ENCODE results near the gene PRR23E.

The PRR23E gene

DNA sequence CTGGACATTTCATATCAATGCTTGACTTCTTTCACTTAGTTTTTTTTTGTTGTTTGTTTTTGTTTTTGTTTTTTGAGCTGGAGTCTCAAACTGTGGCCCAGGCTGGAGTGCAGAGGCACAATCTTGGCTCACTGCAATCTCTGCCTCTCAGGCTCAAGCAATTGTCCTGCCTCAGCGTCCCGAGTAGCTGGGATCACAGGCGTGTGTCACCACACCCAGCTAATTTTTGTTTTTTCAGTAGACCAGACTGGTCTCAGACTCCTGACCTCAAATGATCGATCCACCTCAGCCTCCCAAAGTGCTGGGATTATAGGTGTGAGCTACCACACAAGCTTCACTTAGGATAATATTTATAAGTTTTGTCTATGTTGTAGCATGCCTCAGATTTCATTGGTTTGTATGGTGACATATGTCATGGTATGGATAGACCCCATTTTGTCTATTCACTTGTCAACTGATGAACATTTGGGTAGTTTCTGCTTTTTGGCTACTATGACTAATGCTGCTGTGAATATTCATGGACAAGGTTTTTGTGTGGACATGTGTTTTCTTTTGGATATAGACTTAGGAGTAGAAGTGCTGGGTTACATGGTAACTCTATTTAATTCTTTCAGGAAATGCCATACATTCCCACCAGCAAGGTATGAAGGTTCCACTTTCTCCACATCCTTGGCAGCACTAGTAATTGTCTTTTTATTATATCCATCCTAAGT, 6.8 kb upstream of the PRR23E start:
- DNase-seq, result no peak

DNA sequence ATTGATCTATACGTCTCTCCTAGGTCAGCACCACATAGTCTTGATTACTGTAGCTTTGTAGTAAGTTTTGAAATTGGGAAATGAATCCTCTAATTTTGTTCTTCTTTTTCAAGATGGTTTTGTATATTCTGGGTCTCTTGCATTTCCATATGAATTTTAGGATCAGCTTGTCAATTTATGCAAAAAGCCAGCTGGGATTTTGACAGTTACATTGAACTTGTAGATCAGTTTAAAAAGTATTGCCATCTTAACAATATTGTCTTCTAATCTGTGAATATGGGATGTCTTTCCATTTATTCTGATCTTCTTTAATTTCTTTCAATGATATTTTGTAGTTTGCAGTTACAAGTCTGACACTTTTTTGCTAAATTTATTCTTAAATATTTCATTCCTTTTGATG, 5.6 kb upstream of the PRR23E start:
- no peak for DNase-seq

DNA sequence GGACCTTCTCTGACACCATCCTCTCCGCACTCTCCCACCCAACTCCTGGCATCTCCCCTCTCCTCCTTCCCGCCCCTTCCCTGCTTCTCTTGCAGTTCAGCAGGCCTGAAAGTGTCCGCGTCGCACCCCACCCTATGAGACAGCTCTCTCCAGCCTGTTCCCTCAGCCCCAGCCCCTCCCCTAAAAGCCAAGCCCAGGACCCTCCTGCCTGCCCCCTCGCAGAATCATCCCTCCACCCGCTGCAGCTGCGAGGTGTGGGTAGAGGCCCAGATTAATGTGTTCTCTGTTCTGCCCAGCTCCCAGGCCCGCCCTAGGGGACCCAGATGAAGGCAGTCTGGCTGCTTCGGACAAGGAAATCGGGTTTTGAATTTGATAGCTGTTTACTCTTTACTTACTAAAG, 410 bp downstream of the PRR23E start:
- DNase-seq, result no peak

DNA sequence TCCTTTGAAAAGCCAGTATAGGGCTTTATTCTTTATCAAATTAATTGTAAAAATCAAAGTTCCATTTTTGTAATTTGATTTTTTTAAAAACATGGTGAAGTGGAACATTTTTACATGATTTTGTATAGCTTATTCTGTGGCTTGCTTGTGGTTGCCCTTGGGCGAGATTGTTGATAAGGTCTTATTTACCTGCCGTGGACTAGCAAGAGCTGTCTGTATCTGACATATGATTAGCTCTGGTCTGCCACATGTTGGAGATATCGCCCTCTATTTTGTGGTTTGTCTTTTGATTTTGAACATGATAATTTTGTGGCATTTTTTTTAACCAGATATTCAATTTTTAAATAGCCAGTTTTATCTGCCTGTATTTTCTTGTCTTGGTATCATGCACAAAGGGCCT, 844 bp downstream of the PRR23E start:
- no peak for DNase-seq

DNA sequence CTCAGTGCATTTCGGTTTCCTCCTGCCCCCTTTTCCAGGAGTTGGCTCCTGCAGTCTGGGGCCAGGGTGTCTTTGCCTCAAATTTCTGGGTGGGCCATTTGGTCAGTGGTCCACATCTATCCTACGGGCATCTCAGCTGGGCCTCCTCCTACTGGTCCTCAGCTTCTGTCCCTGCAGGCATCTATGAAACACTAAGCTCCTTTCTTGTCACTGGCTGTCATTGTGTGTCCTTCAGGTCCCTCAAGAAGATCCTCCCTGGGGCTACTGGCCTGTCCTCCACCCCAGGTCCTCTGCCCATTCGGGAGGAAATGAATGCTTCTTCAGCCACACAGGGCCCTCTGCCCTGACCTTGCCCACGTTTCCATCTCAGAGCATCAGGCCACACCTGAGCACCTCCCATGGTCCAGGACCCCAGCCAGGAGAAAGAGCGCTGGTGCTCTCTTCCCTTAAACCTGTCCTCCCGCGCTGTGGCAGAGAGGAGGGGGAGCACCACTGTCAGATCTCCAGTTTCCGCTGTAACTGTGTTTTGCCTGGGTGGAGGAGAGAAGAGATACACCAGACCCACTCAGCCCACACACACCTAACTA, 1.8 kb downstream of the PRR23E start:
- DNase-seq, result no peak

DNA sequence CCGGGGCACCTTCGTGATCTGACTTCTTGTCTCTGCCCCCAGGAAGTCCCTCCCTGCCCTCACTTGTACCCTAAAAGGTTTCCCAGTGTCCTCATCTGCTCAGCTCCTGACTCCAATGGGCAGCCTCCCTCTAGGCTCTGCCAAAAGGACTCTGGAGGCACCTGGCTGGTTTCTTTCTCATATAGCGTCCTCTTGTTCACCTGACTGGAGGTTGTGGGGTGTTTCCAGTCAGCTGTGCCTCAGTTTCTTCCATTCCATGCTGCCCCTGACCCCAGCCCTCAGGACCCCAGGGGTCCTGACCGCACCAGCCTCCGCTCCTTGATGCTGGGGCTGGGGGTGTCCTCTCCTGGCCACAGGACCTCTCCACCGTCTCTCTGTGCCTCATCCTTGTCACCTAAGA, 2.5 kb downstream of the PRR23E start:
- DNase-seq, result no peak

DNA sequence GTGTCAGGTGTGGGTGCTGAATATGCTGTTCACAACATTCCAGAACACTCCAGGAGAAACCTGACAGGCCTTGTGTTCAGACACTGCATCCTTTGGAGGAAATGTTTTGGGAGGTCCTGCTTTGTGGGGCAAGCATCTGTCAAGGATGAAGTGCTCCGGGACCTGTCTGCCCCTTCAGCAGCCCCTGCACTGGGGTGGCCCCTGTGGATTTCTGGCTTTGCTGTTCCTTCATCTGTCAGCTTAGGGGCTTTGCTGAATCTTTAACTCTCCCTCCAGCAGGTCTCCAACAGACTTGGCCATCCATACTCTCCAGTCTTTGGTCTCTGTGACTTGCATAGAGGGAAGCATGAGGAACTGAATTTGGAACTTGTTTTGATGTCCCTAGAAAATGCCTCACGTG, 3.1 kb downstream of the PRR23E start:
- DNase-seq, result no peak

DNA sequence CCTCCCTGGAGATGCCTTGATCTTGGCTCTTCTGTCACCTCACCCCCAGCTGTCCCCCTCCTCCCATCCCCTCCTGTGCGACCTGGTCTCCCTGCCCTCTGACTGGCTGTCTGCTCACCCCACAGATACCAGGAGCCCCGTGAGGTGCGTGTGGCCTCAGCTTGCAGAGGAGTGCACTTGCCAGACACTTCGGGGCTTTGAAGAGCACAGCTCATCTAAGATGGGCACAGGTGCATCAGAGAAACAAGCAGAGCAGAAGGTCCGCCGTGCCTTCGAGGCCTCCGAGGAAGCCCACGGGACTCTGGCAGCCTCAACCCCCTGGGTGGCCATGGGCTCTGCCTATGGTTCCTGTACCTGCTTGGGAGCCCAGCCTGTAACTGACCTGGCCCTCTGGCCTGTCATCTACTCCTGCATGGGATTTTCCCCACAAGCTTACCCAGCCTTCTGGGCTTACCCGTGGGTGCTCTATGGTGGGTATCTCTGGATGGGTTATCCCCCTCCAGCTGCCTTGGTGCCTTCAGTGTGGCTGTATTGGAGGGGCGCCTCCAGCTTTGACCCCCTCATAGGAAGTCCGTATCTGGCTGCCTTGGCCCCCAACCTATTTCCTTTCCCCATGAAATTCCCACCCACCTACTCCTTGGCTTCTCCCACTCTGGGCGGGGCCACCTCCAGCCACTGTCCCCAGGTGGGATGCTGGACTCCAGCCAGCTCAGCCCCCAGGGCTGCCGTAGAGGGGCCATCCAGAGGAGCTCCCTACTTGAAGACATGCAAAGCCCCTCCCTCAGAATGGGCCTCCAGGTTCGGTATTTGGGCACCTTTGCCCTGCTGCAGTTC, 3.8 kb downstream of the PRR23E start:
- no peak for DNase-seq

DNA sequence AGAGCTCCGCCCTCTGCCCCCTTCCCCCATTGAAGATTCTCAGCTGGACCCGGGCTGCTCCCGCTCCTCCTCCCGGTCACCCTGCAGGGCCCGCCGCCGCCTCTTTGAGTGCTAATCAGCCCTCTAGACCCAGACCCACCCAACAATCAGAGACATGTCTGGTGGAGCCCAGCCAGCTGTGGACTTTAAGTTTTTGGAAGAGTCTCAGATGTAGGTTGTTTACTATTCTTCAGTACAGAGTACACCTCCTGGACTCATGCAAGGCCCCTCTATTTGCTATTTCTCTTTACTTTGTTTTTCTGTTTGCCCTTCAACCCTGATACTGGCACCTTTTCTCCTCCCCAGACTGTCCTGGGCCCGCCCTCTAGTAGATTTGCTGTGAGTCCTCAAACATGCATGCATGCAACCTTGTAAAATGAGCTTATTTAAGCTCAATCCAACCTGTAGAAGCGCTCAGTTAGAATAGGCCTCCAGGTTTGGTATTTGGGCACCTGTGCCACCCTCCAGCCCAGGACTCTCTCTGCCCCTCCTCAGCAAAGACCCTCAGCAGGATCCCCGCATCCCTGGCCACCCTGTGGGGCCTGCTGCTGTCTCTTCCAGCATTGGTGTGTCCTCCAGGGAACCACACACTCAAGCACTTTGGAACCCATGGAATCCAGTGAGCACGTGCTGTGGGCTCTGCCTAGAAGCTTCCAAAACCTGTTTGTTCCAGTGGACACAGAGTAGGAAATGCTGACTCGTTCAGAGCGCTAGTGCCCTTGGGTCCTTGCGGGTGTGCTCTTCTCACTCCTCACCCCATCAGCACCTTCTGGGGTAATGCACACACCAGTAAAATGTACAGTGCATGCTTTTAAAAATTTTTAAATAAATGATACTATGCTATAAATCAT, 4.6 kb downstream of the PRR23E start:
- DNase-seq, result no peak

DNA sequence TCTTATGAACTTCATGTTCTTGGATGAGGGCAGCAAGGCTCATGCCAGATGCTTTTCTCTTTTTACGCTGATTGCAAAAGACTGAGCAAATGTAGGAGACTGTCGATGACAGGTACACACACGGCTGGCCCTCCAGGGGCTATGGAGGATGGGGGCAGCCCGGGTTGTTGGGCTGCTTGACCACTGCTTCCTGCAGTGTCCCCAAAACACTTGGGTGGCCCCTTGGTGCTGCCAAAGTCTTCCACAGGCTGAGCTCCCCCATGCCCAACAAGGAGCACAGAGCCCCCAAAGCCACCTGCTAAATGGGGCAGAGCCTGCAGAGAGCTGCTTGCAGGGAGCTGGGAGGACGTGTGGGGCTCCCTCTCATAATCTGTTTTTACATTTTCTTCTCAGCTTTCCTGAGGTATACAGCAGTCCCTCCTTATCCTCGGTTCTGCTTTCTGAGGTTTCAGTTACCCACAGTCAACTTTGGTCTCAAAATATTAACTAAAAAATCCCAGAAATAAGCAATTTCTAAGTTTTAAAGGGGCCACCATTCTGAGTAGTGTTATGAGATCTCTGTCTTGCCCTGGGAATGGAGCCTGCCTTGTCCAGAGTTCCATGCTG, 7.3 kb downstream of the PRR23E start:
- DNase-seq, result no peak

DNA sequence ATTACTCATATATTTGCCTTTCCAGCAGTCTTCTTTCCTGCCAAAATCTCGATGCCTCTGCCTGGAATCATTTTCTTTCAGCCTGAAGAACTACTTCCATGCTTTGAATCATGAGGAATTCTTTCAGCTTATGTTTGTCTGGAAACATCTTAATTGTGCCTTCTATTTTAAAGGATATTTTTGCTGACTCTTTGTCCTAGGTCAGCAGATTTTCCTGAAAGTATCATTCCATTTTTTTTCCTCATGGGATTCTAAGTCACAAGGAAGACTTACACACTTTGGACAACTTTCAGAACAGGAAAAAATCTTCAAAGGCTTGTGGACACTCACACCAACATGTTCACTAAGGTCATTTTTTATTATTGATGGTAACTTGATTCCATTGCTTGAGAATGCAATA, 10.1 kb downstream of the PRR23E start:
- DNase-seq, result no peak

DNA sequence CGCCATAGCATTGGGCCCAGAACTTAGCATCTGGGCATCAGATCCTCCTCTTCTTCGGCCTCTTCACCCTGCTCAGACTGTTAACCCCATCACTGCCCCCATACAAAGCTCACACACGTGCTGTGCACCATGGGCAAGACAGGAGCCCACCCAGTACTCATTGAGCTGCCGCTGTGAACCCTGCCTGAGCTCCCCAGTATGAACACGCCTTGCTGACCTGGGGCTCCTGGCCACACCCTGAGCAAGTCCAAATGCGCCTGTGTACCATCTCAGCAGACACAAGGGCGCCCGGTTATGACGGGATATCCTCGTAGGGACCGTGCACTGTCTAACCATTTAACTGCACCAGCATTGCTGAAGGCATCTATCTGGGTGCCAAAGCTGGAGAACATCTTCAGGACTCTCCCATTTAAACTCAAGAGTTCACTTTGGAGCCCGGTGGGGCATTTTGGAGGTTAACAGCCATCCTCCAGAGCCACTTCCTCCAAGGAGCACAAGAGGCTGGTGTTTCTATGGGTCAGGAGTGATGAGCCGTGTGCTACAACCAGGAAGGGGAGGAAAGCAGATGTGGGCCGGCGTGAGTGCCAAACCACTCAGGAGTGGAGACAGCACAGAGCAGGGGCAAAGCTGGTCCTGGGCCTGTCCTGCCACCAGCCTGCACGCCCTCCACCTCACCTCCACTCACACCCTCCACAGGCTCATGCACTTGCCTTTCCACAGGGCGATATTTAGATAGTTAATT, 12.1 kb downstream of the PRR23E start:
- DNase-seq, result no peak

DNA sequence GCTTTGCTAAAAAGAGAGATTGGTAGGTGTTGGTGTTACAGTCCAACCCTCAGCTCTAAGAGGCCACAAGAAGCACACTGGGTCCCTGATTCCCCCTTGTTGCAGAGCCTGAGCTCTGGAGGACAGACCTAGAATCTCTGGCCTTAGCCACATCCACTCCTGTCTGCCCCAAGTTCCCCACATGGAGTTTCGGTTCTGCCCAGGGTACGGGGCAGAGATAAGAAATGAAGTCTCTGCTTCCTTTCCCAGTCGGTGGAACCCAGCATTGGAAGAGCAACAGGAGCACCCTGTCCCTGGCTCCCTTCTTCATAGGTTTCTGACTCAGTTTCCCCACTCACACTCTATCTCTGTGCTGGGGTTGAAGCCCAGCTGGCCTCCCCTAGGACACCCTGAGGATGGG, 13.2 kb downstream of the PRR23E start:
- no peak for DNase-seq

DNA sequence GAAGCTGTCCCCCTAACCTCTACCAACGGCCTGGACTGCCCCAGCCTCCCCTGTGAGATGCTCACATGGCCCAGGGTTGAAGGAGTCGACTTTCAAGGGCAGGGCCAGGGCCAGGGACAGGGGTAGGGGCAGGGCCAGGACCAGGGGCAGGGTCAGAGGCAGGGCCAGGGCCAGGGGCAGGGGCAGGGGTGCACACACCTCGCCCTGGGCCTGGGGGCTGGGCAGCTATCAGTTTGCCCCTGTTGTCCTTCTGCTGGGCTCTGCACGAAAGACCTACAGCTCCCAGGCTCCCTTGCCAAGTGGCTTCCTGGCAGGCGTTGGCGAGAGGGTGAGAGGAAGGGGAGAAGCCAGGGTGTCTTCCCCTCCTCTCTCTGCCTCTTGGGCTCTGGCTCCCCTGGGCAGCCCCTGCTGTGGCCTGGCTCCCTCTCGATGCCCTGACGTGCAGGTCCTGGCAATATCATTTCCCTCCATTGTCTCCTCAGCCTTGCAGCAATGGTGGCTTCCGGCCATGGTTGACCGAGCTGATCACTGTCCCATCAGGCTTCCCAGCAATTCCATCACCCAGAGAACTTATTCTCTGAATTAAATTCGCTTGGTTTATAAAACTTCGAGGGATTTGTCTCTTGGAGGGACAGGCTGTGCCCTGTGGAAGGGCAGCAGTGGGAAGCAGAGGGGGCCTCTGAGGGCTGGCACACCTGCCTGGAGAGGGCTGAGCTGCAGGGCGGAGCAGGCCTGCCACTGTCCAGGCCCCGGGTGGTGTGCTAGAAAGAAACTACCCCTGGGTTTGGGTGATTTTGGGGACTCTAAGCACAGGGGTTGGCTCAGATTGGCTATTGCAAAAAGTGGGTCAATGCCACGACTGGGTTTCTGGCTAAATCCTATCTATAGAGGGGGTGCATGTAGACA, 13.9 kb downstream of the PRR23E start:
- no peak for DNase-seq

DNA sequence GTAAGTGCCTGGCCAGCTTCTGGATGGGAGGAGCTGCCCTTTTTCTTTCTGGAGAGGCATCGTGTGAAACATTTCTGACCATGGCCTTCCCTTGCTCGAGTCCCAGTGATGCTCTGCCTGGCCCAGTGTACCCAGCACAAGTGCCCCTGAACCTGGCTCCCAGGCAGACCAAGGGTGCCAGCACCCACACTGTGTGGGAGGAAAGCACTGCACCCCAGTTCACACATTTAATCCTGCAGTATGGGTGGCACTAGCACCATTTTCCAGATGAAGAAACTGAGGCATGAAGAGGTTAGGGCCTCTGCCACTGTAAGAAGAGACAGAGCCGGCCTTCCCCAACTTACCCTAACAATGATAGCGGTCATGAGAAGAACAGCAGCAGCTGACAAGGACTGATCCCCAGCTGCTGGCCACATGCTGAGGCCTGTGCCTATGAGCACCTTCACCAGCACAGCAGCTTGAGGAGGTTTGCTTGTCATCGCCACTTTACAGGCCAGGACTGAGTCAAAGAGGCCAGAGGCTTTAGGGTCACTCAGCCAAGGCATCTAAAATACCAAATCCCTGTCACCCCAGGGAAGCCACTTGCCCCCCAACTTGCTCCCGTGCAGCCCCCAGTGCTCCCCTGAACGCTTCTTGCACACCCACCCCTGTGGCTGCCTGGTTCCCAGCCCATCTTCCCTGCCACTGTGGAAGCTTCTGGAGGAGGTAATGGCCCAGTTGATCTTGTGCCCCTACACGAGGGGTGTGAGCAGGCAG, 15.0 kb downstream of the PRR23E start:
- DNase-seq, result no peak

DNA sequence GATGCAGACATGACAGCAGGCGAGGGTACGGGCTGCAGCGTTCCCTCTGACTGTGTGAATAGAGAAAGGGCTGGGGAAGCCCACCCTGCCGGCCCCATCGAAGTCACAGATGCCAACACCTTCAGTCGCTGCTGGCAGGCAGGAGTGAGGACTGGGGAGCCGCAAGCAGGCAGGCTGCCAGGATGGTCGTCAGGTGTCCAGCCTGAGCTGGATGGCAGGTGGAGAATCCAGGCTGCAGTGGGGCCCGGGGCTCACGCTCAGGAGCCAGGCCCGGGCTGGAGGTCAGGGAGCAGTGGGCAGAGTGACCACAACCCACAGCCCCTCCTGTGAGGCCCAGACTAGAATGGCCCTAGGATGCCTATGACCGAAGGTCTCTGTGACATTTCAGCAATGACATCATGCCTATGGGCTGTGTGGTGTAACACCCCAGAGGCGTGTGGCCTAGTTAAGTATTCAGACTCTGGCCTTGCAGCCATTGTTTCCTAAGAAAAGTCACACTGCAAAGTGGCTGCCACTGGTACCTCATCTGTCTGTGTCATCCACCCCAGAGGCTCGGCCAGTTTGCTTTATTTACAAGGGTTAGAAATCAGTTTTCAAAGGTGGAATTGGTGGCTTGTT, 15.7 kb downstream of the PRR23E start:
- DNase-seq, result no peak

DNA sequence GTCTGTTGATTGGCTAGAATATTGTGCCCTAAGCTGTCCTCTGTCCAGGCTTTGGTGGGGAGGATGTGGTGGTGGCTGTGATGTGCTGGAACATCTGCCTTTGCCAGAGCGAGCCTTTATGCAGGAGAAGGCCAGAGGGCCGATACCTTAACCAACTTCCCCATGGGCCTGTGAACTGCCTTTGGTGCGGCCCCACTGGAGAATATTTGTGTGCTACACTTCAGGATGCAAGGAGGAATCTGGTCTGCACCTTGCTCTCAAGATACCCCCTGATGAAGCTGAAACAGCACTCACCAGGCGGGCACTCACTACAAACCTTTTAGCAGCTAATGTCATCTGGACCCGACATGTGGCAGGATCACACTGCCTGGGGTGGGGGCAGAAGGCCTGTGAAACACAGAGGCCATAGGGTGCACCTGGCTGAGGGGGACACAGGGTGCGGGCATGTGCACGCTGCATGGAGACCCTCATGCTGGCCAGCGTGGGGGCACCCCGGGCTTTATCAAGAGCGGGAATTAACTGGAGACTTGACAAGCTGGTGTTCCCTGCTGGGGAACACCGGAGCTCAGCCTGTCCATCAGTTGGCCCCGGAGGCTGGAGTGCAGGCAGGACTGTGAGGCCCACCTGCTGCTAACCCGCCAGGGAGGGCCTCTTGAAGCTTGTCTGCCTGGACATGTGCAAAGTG, 16.4 kb downstream of the PRR23E start:
- DNase-seq, result no peak

DNA sequence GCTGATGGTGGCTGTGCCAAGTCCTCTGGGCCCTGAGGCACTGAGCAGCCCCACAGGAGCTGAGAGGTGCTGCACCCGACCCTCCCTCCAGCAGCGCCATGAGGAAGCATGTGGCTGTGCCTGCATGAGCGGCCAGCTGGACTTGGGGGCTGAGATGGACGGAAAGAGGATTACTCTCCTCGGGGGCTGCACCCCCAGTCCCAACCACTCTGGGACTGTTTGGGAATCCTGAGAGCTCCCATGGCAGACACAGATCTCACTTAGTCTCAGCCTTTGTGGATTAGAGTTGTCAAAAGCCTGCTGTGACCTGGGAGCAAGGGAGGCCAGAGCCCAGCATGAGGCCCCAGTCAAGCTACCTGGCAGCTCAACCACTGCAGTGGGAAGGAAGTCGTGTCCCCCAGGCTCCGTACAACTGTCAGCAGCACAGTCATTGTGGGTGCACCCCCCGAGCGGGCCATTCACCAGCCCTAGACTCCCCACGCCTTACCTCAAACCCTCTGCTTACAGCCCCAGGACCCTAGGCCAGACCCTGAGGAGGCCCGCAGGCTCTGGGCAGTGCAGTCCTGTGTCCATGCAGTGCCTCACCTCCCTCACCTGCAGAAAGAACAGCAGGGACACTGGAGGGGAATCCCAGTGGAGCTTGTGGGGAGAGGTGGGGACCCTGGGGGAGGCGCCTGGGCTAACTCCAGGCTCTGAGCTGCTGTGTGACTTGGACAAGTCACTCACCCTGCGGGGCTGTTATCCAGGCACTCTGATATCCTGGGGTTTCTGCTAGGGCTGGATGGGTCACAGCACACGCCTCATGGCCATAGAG, 17.1 kb downstream of the PRR23E start:
- no peak for DNase-seq
